ENCODE data around the gene NUP133. TPM values are rescaled to one million over a fixed set of nuclear protein-coding genes. Genes with fewer than 3 reads are reported as not detected.
A peak's percentile ranks its signal among the peaks of the same experiment; 100 is the strongest.

NUP133 gene
- total and polyA plus RNA-seq, 2 donors (not counting 1 experiment from before 2014, with no cell fraction given): 10.5 to 50.5 TPM

GRCh38 chr1:229509576-229509975, 1.4 kb upstream of the NUP133 start:
- no peak overlapping the region for H2AFZ ChIP-seq (ENCODE audit: insufficient read depth, low read depth, low read length, poor library complexity, severe bottlenecking)
- peaks cover 23% of the 10 kb centered on the region for H3K4me1 Mint-ChIP-seq
- no peak for TF ChIP-seq CTCF (IDR thresholded peaks at IDR 0.05)
- H3K9ac ChIP-seq (ENCODE audit: low read length): no peak overlapping the region
- H3K27me3 ChIP-seq (replicated peaks in 1 of 4; ENCODE audit: control extremely low read depth in 1 of 4, control insufficient read depth in 3 of 4, insufficient read depth in 4 of 4, low read length in 3 of 4): no peaks in the 10 kb centered on the region
- no peak for ATAC-seq (ENCODE audit: low read depth)
- H3K36me3 ChIP-seq (replicated peaks in 1 of 2; ENCODE audit: control extremely low read depth in 1 of 2, control insufficient read depth in 1 of 2, extremely low read depth in 1 of 2, insufficient read depth in 2 of 2, low read length in 1 of 2): peaks cover 0 to 3% of the 10 kb centered on the region in 2 experiments
- CTCF ChIA-PET: interaction anchor here (1.3 to 2.7 kb wide), 3 partner anchors 29 to 253 kb away, joined by 5 to 27 read pairs (median 6); no protein-coding TSS in a partner anchor
- POLR2A ChIA-PET: no interaction called here
- peak overlapping the region; percentile 96 for H3K4me3 Mint-ChIP-seq
- no CpG with 5 or more reads among the region's 2 CpGs for WGBS (ENCODE audit: insufficient coverage)
- H3K27ac Mint-ChIP-seq: peak overlapping the region; percentile 99
- peaks cover 28% of the 10 kb centered on the region for H3K79me2 ChIP-seq (ENCODE audit: control insufficient read depth, insufficient read depth, low read length)
- H3K4me1 ChIP-seq (ENCODE audit: control insufficient read depth in 2 of 2, insufficient read depth in 2 of 2, low read length in 2 of 2): peaks cover 17% of the 10 kb centered on the region in 2 donors
- no peak overlapping the region for H3K27ac ChIP-seq (ENCODE audit: low read length in 2 of 2)
- H3K27me3 Mint-ChIP-seq: no peaks in the 10 kb centered on the region
- peaks cover 0 to 4% (median 0%) of the 10 kb centered on the region in 3 donors for H3K9me3 ChIP-seq (ENCODE audit: control extremely low read depth in 1 of 3, control insufficient read depth in 2 of 3, insufficient read depth in 1 of 3, low read length in 2 of 3)
- H4K20me1 ChIP-seq (ENCODE audit: control insufficient read depth, insufficient read depth, low read length, poor library complexity, severe bottlenecking): no peaks in the 10 kb centered on the region
- intact Hi-C loops (cut with micrococcal nuclease): loop anchor here (5.0 to 10.0 kb wide), 3 partner anchors 1133 to 1733 kb away; partner anchors contain the start of genes C1orf35, COG2, GNPAT and MRPL55
- H3K9me3 Mint-ChIP-seq (ENCODE audit: insufficient read depth): no peaks in the 10 kb centered on the region
- DNase-seq: no peak
- H3K4me3 ChIP-seq (ENCODE audit: control extremely low read depth in 1 of 5, extremely low read depth in 1 of 5, insufficient read depth in 1 of 5, low read depth in 2 of 5, low read length in 4 of 5): no peak overlapping the region
- no peak overlapping the region for H3K4me2 ChIP-seq (replicated peaks; ENCODE audit: low read depth, low read length, poor library complexity, severe bottlenecking)

GRCh38 chr1:229508823-229509337, 739 bp upstream of the NUP133 start:
- H3K79me2 ChIP-seq (ENCODE audit: control insufficient read depth, insufficient read depth, low read length): peaks cover 28% of the 10 kb centered on the region
- DNase-seq (no peak), ATAC-seq (ENCODE audit: low read depth) (no peak)
- H3K4me3 ChIP-seq (ENCODE audit: control extremely low read depth in 1 of 5, extremely low read depth in 1 of 5, insufficient read depth in 1 of 5, low read depth in 2 of 5, low read length in 4 of 5): peak overlapping the region; percentile 84 to 99 (median 89)
- peak overlapping the region; percentile 91 for H3K4me2 ChIP-seq (replicated peaks; ENCODE audit: low read depth, low read length, poor library complexity, severe bottlenecking)
- H3K4me1 ChIP-seq (ENCODE audit: control insufficient read depth in 2 of 2, insufficient read depth in 2 of 2, low read length in 2 of 2): peaks cover 14 to 17% of the 10 kb centered on the region in 2 donors
- no peaks in the 10 kb centered on the region for H4K20me1 ChIP-seq (ENCODE audit: control insufficient read depth, insufficient read depth, low read length, poor library complexity, severe bottlenecking)
- Mint-ChIP-seq H3K27me3 (no peaks in the 10 kb centered on the region), H3K9me3 (ENCODE audit: insufficient read depth) (no peaks in the 10 kb centered on the region), H3K4me1 (peaks cover 23% of the 10 kb centered on the region), H3K4me3 (peak overlapping the region; percentile 96), H3K27ac (peak overlapping the region; percentile 99)
- WGBS (ENCODE audit: insufficient coverage): 79% methylated on average over 3 of the region's 7 CpGs
- peak overlapping the region; percentile 94 for H3K9ac ChIP-seq (ENCODE audit: low read length)
- TF ChIP-seq CTCF (IDR thresholded peaks at IDR 0.05): no peak
- TF ChIP-seq EZH2 (IDR thresholded peaks at IDR 0.05; ENCODE audit: borderline replicate concordance, insufficient read depth, low read depth, low read length, poor library complexity, severe bottlenecking): no peak
- intact Hi-C loops (cut with micrococcal nuclease): loop anchor here (1.0 to 10.0 kb wide), 8 partner anchors 29 to 1733 kb away; partner anchors contain the start of genes ABCB10, C1orf35, CCSAP and COG2
- ChIA-PET CTCF (interaction anchor here (0.6 to 2.7 kb wide), 11 partner anchors 9 to 1829 kb away, joined by 3 to 27 read pairs (median 3); partner anchors contain the start of genes ABCB10, CCSAP, EXOC8 and SPRTN), POLR2A (interaction anchor here (1.6 kb wide), 1 partner anchor 29 kb away, joined by 9 read pairs; no protein-coding TSS in a partner anchor)
- peak overlapping the region; percentile 93 to 94 for H3K27ac ChIP-seq (ENCODE audit: low read length in 2 of 2)
- H3K27me3 ChIP-seq (replicated peaks in 1 of 4; ENCODE audit: control extremely low read depth in 1 of 4, control insufficient read depth in 3 of 4, insufficient read depth in 4 of 4, low read length in 3 of 4): no peaks in the 10 kb centered on the region
- peak overlapping the region; percentile 86 for H2AFZ ChIP-seq (ENCODE audit: insufficient read depth, low read depth, low read length, poor library complexity, severe bottlenecking)
- peaks cover 0 to 8% of the 10 kb centered on the region in 2 experiments for H3K36me3 ChIP-seq (replicated peaks in 1 of 2; ENCODE audit: control extremely low read depth in 1 of 2, control insufficient read depth in 1 of 2, extremely low read depth in 1 of 2, insufficient read depth in 2 of 2, low read length in 1 of 2)
- H3K9me3 ChIP-seq (ENCODE audit: control extremely low read depth in 1 of 3, control insufficient read depth in 2 of 3, insufficient read depth in 1 of 3, low read length in 2 of 3): peaks cover 0 to 4% (median 0%) of the 10 kb centered on the region in 3 donors
